ENCODE results near the gene FMN2. TPM values are rescaled to one million over a fixed set of nuclear protein-coding genes. Genes with fewer than 3 reads are reported as not detected.
"Not testable (repeated sequence)": the region's sequence is repeated elsewhere in the genome, so short reads cannot be mapped to it uniquely, and the experiment has no call there.

Gene FMN2
- total RNA-seq, 1 donor from 2014 or later, result 3.4 TPM

DNA sequence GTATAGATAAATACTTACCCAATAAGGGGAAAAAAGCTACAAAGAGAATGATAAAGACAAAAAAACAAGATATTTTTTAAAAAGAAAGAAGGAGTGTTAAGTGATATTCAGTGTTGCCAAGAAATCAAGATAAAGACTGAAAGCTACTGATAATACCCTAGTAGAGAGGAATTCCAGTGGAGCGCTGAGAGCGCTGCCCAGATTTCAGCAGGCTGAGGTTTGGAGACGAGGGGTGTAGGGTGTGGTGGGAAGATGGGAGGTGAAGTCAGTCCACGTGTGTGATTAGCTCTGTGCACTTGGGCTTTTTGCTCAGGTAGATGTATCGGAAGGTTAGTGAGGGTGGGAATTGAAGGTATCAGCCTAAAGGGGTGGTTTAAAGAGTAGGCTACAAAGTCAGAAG, 47.8 kb downstream of the FMN2 start:
- DNase-seq, result no peak

DNA sequence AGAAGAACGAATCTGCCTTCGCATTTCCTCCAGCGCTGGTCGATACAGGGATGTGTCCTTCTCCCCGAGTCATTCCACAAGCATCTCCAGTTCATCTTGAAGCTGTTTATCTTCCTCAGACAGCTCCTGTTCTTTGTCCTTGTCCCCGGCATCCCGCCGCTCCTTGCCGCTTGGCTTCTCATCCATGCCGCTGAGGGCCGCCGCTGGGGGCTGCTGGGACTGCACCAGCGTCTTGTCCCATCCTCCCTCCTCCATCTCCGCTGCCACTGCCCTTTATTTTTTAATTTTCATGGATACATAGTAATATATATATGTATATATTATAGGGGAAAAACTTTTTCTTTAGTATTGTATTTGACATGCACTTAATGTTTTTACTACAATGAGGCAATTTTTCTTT, 53.4 kb downstream of the FMN2 start:
- no peak for DNase-seq

DNA sequence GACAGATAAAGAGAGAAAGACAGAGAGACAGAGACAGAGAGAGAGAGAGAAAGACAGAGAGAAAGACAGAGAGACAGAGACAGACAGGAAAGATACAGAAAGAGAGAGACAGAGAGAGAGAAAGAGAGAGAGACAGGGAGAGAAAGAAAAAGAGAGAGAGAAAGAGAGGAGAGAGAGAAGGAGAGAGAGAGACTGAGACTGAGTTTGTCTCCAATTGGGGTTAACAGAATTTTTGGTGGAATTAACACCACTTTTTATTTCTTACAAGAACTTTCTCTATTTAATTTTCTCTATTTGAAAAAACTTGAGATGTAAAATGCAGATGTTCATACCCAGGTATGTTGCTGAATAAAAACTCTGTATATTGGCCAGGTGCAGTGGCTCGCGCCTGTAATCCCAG, 56.6 kb downstream of the FMN2 start:
- no peak for DNase-seq

DNA sequence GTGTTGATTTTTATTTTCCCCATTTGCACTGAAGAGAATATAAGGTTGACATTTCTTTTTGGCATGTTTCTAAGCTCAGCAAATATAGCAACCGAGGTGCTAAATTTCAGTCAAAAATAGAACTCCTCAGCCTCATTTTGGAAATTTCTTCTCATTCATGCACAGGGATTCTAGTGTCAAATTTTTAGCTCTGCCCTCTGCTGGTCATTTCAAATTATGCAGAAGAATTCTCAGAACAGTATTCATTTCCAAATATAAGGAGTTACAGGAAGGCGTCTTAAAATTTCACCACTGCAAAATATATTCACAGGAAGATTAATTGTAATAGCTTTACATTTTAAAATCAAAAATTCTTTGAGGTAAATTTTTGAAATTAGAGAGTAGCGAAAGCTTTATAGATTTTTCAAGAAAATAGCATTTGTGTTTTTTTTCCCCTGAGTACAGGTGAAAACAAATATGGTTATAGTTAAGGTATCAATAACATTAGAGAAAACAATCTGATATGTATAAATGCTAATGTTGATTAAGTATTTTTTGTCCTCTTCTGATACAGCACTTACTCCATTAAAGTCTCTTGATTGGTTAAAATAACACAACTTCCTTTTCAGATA, 57.9 kb downstream of the FMN2 start:
- peak; percentile 75 for DNase-seq

DNA sequence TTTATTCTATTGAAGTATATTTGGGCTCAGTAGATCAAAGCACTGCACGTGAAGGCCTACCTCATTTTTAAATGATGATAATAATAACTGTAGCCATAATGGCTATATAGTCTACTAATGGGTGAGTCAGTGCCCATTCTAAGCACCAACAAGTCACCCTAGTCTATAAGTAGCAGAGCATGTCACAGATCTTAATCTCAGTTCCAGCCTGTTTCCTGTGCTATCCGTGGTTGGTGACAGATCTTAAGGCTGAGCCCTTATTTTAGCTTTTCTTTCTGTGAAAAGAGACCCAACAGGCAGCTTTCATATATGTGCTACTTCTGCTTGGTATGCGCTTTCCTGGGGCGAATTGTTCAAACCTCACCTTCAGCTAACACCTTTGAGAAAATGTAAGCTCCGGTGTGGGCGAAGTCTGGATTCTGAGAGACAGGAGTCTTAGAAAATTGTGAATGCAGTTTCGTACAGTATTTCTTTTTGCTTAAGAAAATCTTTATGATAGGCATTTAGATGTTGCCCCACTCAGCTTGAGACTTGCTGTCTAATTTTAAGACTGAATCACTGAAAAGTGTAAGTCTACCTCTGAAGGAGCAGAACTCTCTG, 59.6 kb downstream of the FMN2 start:
- DNase-seq, result no peak

DNA sequence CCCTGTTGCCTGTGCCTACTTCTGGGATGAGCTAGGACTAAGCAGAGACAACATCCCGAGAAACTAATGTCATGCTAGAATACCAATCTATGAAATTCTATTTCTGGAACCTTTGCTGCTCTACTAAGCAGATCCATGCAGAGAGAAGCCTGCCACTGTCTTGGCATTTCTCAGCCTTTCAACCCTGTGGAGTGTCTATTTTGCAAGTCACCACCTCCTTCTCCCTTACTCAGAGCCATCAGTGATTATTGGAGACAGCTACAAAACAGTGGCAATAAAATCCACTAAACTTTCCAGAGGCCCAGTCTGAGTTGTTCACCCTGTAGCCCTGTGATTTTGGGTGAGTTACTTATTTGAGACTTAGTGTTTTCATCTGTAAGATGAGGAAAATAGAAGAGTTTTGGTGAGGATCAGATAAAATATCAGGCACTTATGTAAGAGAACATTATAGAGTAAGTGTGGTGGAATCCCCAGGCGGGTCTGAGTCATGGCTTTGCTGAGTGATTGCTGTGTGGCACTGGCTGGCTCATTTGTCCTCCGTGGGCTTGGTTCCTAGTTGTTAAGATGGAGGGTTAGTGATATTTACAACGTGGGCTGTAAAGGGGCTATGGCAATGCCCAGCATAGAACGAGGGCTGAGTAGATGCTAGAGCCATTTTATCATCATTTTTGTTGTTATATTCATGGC, 61.1 kb downstream of the FMN2 start:
- no peak for DNase-seq

DNA sequence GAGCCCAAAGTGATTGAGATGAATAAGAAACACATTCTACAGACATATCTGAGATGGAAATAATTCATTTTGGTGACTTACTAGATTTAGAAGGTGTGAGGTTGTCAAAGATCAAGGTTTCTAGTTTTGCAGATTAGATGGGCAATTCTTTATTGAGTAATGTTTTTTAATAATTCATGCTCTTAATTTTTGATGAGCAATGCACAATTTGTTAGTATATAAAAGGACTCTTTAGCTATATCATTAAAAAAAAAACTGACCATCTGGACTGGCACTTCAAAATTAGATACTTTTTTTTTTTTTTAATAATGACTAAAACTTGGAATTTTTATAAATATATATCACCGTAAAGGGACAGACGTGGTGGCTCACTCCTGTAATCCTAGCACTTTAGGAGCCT, 63.9 kb downstream of the FMN2 start:
- DNase-seq, result no peak

DNA sequence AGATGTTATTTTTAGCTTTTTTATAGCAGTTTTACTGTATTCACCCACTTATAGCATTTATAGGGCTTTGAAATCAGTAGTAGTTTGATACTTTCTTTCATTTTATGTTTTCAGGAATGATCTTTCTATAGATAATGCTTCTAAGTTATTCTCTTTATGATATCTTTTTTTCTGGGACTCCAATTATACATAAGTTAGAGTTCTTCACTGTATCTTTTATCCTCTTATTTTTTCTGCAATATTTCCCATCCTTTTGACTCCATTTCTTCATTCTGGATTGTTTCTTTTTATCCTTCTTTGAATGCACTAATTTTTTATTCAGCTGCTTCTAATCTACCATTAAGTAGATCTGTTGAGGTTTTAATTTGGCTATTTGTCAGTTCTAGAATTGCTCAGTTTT, 73.1 kb downstream of the FMN2 start:
- DNase-seq, result no peak

DNA sequence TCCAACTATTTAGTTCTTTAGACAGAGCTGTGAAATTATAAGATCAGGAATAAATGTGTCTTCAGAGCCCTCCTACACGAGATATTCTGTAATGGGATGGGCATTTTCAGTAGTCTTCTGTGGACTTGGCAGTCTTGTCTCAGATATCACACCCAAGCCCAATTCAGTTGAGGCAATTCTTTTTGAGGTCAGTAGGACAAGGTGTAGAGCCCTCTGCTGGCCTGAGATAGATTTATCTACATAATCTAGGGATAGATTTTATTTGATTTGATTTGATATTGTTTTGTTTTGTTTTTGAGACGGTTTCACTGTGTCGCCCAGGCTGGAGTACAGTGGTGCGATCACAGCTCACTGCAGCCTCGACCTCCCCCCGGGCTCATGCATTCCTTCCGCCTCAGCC, 77.5 kb downstream of the FMN2 start:
- no peak for DNase-seq

DNA sequence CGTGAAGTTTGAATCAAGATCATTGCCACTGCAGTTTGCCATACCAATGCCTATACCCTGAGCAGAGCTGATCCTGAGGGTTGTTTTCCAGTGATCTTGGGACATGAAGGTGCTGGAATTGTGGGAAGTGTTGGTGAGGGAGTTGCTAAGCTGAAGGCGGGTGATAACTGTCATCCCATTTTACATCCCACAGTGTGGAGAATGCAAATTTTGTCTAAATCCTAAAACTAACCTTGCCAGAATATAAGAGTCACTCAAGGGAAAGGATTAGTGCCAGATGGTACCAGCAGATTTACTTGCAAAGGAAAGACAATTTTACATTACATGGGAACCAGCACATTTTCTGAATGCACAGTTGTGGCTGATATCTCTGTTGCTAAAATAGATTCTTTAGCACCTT, 78.6 kb downstream of the FMN2 start:
- DNase-seq, result no peak

DNA sequence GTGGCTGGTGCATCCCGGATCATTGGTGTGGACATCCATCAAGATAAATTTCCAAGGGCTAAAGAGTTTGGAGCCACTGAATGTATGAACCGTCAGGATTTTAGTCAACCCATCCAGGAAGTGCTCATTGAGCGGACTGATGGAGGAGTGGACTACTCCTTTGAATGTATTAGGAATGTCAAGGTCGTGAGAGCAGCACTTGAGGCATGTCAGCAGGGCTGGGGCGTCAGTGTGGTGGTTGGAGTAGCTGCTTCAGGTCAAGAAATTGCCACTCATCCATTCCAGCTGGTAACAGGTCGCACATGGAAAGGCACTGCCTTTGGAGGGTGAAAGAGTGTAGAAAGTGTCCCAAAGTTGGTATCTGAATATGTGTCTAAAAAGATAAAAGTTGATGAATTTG, 79.1 kb downstream of the FMN2 start:
- no peak for DNase-seq

DNA sequence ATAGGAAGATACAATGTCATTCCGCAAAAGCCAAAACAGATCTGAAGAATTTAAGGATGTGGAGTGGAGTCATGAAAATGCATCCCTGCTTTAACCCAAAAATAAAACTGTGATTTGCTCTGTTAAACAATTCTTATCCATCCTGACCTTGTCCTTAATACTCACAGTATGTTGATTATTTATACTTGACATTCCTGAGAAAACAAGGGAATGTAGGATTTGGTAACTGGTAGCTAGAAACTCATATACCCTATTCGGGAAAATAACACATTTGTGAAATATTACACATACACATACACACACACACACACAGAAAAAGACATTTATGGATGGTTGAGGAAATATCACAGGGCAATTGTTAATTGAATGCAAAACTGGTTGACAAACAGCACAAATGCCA, 80.2 kb downstream of the FMN2 start:
- no peak for DNase-seq

DNA sequence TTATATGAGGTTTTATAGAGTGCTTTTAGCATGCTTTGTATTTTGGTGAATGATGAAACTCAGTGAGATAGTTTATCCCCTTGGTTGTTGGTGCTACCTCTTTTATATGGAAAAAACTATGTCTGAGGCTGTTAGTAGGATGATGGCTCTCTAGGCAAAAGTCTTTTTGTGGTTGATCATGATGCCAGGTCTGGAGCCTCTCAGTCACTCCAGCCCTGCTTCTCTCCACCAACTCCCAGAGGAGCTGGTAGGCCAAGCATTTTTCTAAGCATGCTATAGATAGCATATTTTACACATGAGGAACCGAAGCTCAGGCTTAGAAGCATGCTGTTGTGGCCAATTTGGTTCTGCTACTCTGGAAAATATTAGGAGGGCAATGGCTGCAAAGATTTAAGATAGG, 82.2 kb downstream of the FMN2 start:
- no peak for DNase-seq

DNA sequence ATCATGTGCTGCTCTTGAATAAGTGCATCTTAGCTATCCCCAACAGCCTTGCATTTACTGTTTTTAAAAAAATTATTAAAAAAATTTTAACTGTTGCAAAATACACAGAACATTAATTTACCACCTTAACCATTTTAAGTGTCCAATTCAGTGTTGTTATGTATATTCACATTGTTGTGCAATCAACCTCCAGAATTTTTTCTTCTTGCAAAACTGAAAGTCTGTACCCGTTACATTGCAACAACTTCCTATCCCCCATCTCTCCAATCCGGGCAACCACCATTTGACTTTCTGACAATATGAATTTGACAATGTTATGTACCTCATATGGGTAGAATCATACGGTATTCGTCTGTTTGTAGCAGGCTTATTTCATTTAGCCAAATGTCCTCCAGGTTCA, 83.1 kb downstream of the FMN2 start:
- DNase-seq, result no peak

DNA sequence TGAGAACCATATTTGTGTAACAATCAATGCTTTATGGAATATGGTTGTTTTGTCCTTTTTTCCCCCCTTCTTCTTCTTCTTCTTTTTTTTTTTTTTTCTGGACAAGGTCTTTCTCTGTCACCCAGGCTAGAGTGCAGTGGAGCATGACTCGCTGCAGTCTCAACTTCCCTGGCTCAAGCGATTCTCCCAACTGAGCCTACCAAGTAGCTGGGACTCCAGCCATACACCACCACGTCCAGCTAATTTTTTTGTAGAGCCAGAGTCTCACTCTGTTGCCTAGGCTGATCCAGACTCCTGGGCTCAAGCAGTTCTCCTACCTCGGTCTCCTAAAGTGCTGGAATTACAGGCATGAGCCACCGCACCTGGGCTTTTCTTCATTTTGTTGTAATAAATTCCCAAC, 86.7 kb downstream of the FMN2 start:
- no peak for DNase-seq

DNA sequence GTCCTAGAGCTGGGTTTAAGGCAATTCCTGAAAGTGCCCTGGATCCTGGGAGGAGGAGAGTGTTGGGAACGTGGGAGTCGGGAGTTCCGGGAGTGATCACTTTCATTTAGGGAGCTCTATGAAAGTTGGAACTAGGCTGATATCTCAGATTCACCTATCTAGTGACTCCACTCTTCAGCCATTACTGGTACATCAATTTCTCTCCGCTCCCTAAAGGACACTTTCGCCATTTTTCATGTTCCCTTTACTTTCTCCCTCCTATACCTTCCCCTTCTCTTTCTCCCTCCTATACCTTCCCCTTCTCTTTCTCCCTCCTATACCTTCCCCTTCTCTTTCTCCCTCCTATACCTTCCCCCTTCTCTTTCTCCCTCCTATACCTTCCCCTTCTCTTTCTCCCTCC, 93.0 kb downstream of the FMN2 start:
- DNase-seq, result not testable (repeated sequence)

DNA sequence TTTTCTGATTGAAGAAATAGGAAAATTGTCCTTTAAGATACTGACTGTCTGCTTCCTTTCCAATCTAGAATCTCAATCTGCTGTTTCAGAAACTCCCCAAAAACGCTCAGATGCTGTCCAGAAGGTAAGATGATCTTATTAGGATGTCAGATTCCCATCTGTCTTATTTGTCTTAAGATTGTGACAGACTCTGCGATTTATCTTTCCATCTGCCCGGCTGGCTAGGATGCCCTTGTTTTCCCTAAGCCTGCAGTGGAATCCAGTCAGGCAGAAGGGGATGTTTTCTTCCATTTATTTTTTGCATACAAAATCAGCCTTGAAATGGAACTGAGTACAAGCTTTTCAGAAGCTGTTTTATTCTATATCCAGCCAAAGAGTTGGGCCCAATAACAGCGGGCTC, 96.5 kb downstream of the FMN2 start:
- no peak for DNase-seq

DNA sequence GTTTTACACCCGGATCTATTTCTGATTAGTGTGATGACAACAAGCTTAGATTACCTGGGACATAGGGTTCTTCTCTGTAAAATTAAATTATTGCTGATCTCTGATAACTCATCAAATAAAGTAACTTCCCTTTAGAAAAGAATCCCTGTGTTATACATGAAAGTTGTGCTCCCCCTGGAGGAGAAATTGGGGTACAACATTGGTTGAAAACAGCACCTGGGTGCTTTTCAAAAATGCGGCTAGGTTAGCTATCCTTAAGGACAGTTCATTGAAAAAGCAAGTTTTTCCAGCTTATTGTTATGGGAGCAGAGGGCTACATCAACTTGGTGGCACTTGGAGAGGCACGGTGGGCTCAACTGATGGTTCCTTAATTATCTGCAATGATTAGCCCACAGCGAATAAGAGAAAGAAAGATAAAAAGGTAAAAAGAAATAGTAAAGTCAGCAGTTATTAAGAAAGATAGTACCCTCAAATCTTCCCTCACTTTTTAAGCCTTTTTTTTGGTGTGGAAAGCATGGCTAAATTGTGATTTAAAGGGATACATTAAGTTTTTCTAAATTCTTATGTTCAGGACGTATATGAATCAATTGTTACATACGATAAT, 97.8 kb downstream of the FMN2 start:
- DNase-seq, result peak; percentile 64

DNA sequence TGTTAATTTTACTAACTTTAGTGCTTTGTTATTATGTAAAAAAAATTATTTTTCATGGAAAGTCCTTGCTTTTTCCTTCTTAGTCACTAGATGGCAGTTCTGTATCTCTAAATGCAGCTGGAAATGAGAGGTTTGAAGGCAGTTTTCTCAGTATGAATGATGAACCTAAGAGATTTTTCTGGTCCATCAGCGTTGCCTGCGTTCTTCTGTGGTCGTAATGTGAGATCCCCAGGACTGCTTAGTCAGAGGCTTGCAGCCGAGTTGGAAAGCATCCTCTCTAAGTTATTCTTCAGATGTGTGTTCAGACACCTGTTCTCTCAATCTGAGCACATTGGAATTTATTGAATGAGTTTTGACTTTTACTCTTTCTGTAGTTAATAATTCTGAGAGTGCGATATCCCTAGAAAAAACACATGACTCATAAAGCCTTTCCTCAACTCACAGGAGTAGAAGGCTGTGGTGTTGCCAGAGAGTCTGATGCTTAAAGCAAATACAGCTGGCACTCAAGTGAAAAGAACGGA, 99.3 kb downstream of the FMN2 start:
- DNase-seq, result peak; percentile 82

DNA sequence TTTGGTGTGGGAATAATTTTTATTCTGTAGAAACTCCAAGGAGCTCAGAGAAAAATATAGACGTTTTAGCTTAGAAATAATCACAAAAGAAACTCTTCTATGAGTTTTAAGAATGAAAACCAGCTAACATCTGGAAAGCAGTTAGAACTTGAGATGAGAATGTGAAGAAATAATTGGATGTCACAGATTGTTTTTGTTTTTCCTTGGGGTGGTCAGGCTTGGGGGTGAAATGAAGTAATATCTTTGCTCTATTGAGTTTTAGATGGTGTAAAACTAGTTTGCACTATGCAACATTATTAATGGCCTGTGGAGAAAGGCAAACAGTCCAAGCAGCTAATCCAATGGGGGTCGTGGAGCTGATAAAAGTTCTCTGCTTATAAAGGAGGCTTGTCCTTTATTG, 101.2 kb downstream of the FMN2 start:
- no peak for DNase-seq

DNA sequence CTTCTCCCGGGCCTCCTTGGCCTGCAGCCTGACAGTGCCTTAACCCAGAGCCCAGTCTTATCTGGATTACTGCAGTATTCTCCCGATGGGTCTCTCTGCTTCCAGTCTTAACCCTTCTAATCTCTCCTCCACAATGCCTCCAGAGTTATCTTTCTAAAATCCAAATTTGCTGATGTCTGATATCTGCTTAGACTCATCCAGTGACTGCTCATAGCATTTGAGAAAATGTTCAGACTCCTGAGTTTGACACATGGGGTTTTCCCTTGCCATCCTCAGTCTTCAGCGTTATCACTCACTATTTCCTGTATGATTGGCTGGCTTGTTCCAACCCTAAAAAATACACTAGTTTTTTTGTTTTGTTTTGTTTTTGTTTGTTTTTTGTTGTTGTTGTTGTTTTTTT, 102.0 kb downstream of the FMN2 start:
- no peak for DNase-seq

DNA sequence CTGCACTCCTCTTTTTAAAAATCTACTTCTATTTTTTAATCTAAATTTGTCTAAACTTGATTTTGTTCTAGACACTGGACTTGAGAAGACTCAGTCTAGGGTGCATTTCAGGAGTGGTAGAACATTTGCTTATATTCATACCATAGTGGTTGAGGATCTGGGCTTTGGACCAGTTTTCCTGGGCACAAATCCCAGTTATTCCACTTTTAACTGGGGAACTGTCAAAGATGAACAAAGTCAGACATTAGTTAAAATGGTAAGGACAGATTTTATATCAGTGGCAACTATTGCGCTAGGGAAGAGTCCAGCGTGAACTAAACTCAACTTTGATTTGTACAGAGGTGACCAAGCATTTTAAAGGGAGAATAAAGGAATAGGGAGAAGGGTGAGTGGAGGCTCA, 102.4 kb downstream of the FMN2 start:
- no peak for DNase-seq

DNA sequence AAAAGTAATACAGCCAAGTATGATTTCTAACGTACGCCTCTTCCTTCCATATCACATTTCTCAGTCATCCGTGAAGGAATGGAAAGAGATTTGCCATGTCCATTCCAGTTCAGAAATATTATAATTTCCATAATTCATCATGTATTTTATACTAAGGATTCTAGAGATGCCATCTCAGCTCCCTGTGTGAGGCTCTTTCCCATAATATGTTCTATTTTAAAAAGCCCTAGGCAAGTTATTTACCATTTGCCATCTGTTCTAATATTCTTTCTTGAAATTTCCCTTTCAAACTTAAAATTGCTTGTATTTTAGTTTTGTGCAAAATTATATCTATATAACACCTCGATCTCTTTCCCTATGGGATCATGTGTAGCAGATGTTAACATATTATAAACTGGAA, 106.7 kb downstream of the FMN2 start:
- DNase-seq, result no peak
